Keratinocyte (primary cell): ENCODE measurements around the gene OPN4. TPM values are rescaled to one million over a fixed set of nuclear protein-coding genes. Genes with fewer than 3 reads are reported as not detected.

Source experiments
- DNase-seq: peaks from one replicate; pipeline ENCODE4 v3.0.0-alpha.2; 2011; ENCODE audit warnings: low read depth, missing footprints, low spot score
- FAIRE-seq: peaks from 2 replicates; lab custom pipeline; 2011; peaks lifted over from hg19 to GRCh38; lab: Jason Lieb, UNC
- H2AFZ ChIP-seq: 2 replicates; pipeline ENCODE4 v1.6.0; 2012; ENCODE audit warnings: low read length, control low read depth, inconsistent platforms; ENCODE audit not compliant: control insufficient read depth
- H3K27ac ChIP-seq: 2 replicates; pipeline ENCODE4 v1.5.1; 2011; ENCODE audit warnings: low read length; ENCODE audit not compliant: control insufficient read depth, insufficient read depth
- H3K27me3 ChIP-seq: 3 replicates; pipeline ENCODE4 v1.6.0; 2011; ENCODE audit warnings: low read length; ENCODE audit not compliant: control insufficient read depth, insufficient read depth; ENCODE audit errors: extremely low read depth
- H3K36me3 ChIP-seq, 2 experiments: 2 replicates in 1 of 2; 3 replicates in 1 of 2; pipeline ENCODE4 v1.5.1; 2011; ENCODE audit warnings: low read length in 2 of 2, mild to moderate bottlenecking in 1 of 2; ENCODE audit not compliant: control insufficient read depth in 2 of 2, insufficient read depth in 2 of 2; ENCODE audit errors: extremely low read depth in 1 of 2
- H3K4me1 ChIP-seq: 3 replicates; pipeline ENCODE4 v1.5.1; 2011; ENCODE audit warnings: low read length; ENCODE audit not compliant: control insufficient read depth, insufficient read depth; ENCODE audit errors: extremely low read depth
- H3K4me2 ChIP-seq: 3 replicates; pipeline ENCODE4 v1.6.0; 2011; ENCODE audit warnings: low read depth, low read length; ENCODE audit not compliant: control insufficient read depth, insufficient read depth; ENCODE audit errors: extremely low read depth
- H3K4me3 ChIP-seq, 3 experiments: fragments of 200-600 bp in 1 of 3; sonication (generic) in 1 of 3; 2 replicates in 2 of 3; 3 replicates in 1 of 3; pipeline ENCODE4 v1.5.1; 2011 to 2016; ENCODE audit warnings: low read length in 3 of 3, mild to moderate bottlenecking in 3 of 3, control low read depth in 2 of 3, inconsistent platforms in 1 of 3, low read depth in 1 of 3, mixed read lengths in 1 of 3, mixed run types in 1 of 3, moderate library complexity in 1 of 3; ENCODE audit not compliant: control insufficient read depth in 2 of 3, insufficient read depth in 2 of 3; ENCODE audit errors: extremely low read depth in 1 of 3
- H3K79me2 ChIP-seq: 2 replicates; pipeline ENCODE4 v1.6.0; 2012; ENCODE audit warnings: low read length; ENCODE audit not compliant: control insufficient read depth, insufficient read depth
- H3K9ac ChIP-seq: 3 replicates; pipeline ENCODE4 v1.6.0; 2011; ENCODE audit warnings: low read length; ENCODE audit not compliant: control insufficient read depth, insufficient read depth; ENCODE audit errors: extremely low read depth
- H3K9me1 ChIP-seq: 3 replicates; pipeline ENCODE4 v1.6.0; 2011; ENCODE audit warnings: low read length; ENCODE audit not compliant: control insufficient read depth, insufficient read depth; ENCODE audit errors: extremely low read depth
- H3K9me3 ChIP-seq: 2 replicates; pipeline ENCODE4 v1.5.1; 2012; ENCODE audit warnings: low read depth, low read length; ENCODE audit not compliant: control insufficient read depth
- H4K20me1 ChIP-seq: 3 replicates; pipeline ENCODE4 v1.6.0; 2011; ENCODE audit warnings: low read length; ENCODE audit not compliant: control insufficient read depth, insufficient read depth; ENCODE audit errors: extremely low read depth
- CTCF ChIP-seq, 3 experiments: IDR thresholded peaks in 1 of 3; conservative IDR thresholded peaks in 1 of 3; optimal IDR thresholded peaks in 1 of 3; 2 replicates in 2 of 3; 3 replicates in 1 of 3; pipeline versions ENCODE3 to v1.5.1; 2011; ENCODE audit warnings: low read length in 3 of 3, mild to moderate bottlenecking in 3 of 3, moderate library complexity in 2 of 3, control low read depth in 1 of 3, inconsistent platforms in 1 of 3; ENCODE audit not compliant: insufficient read depth in 2 of 3; ENCODE audit errors: extremely low read depth in 1 of 3
- EZH2 ChIP-seq: IDR thresholded peaks from one replicate; pipeline ENCODE4 v1.6.1; 2012; ENCODE audit warnings: inconsistent platforms, mild to moderate bottlenecking, low read length, moderate library complexity
- dilution Hi-C: fragments of 300-500 bp; cut with MboI; formaldehyde crosslinking; loops from one replicate; pipeline ENCODE4 v1.7.0; 2020; ENCODE audit warnings: low sequenced_read_pairs; ENCODE audit not compliant: extremely low pct_ligation_motif_present
- polyA plus RNA-seq, 5 experiments: library from polyadenylated mRNA; depleted of rRNA in 3 of 5; stranded (reverse) in 3 of 5; stranded (forward) in 1 of 5; unstranded in 1 of 5; fragments of >200 nt; gene quantifications; 1 replicate in 1 of 5; 2 replicates in 3 of 5; 3 replicates in 1 of 5; pipeline versions ENCODE4 v1.2.1 to v1.2.3, GENCODE V29; 2011 to 2012; ENCODE audit warnings: missing spikeins in 2 of 5, low read depth in 1 of 5, low replicate concordance in 1 of 5

Gene OPN4
- polyA plus RNA-seq, 1 donor (not counting 4 experiments of a cell fraction or from before 2014, with no cell fraction given): not detected

DNA sequence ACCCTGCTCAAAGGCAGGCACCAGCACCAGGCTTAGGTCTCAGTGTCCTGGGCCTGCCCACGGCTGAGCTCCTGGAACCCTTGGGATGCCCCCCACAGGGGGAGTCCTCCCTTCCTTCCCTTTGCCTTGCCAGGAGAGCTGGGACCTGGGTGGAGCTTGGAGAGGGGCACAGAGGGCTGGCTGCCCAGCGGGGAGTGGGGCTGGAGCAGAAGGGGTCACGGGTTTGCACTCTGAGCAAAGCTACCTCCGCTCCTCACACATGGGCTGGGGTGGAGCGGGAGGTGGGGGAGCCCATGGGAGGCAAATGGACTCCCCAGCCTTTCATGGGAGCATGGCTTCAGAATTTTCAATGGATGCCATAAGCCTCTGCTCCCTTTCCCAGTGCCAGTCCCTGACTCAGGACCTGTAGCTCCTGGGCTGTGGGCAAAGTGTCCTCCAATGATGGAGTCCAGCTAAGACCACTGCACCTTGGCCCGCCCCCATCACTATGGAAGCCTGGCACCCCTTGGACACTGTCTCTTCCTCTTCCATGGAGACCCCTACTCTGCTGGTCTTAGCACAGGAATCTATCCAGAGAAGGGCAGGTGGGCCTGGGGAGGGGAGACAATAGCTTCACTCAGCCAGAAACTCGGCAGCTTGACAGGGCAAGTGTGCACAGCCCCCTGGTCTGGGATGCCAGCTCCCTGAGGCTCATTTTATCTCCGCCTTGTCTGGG is 53.9 kb downstream of the OPN4 start:
- Histone ChIP-seq H3K27ac (no peak overlapping the region), H3K4me1 (peaks cover 13% of the 10 kb centered on the region), H3K9ac (no peak overlapping the region), H3K9me1 (no peaks in the 10 kb centered on the region), H3K4me3 (no peak overlapping the region), H3K4me2 (no peak overlapping the region), H3K9me3 (no peaks in the 10 kb centered on the region), H4K20me1 (no peaks in the 10 kb centered on the region), H3K27me3 (no peaks in the 10 kb centered on the region), H2AFZ (no peak overlapping the region), H3K36me3 (no peaks in the 10 kb centered on the region), H3K79me2 (no peaks in the 10 kb centered on the region)
- dilution Hi-C loops: no loop called here
- no peak for TF ChIP-seq CTCF (optimal IDR thresholded peaks at IDR 0.05 in 1 of 3, IDR thresholded peaks at IDR 0.05 in 1 of 3, conservative IDR thresholded peaks at IDR 0.05 in 1 of 3; ENCODE audit: extremely low read depth in 1 of 3, insufficient read depth in 2 of 3, low read length in 3 of 3)
- no peak for TF ChIP-seq EZH2
- DNase-seq: no peak
- no peak for FAIRE-seq

DNA sequence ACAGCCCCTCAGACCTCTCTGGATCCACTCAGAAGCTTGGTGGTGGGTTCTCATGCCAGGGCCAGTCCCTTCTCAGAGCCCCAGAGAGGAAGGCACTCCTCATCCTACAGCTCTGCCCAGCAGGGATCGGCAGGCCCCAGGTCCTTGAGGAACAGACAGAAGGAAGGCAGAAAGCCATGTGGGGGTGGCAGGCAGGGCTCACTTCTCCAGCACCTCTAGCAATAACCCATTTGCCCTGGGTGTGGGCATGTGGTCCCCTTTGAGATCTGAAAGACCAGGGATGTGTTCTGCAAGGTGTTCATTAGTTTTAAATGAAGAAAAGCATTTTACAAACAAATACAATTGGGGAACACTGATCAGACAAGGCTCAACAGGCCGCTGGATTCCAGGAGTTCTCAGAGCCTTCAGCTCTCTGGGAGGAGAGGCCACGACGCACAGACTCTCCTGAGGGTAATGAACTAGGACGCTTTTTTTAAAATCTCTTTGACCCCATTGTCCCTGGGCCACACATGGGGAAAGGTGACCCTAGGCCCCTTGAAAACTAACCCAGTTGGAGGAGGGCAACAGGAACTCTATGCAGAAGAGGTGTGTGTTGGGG is 54.5 kb downstream of the OPN4 start:
- Histone ChIP-seq H3K9ac (no peak overlapping the region), H3K4me1 (peaks cover 13% of the 10 kb centered on the region), H3K9me1 (no peaks in the 10 kb centered on the region), H3K79me2 (no peaks in the 10 kb centered on the region), H3K27me3 (no peaks in the 10 kb centered on the region), H3K4me2 (no peak overlapping the region), H2AFZ (no peak overlapping the region), H4K20me1 (no peaks in the 10 kb centered on the region), H3K27ac (no peak overlapping the region), H3K9me3 (no peaks in the 10 kb centered on the region), H3K36me3 (no peaks in the 10 kb centered on the region), H3K4me3 (no peak overlapping the region)
- no peak for FAIRE-seq
- dilution Hi-C loops: no loop called here
- TF ChIP-seq EZH2: no peak
- DNase-seq: no peak
